NCI-H2227 (cell line): ENCODE data around the gene PDK3.

ENCODE experiments used
- DNase-seq: peaks from one replicate; lab custom pipeline; 2025; ENCODE audit not compliant: unreplicated experiment; lab: John Stamatoyannopoulos, UW

The PDK3 gene

DNA sequence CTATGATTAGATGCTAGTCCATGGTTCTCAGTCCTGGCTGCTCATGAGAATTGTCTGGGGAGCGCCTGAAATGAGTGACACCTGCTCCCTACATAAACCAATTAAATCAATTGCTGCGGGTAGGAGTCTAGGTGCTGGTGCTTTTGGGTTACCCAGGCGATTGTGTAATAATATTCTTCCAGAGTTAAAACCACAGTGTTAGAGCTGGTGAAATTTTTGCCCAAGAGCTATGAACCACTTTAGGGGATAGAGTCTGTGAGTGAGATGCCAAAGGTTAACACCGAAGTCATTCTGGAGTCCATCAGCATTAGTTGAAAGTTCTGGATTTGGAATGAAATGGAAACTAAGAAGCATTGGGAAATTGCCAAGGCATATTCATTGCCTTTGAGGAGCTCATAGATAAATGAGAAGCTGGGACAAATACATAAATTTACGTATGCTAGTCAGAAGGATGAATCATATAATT is 15.3 kb downstream of the PDK3 start:
- no peak for DNase-seq

DNA sequence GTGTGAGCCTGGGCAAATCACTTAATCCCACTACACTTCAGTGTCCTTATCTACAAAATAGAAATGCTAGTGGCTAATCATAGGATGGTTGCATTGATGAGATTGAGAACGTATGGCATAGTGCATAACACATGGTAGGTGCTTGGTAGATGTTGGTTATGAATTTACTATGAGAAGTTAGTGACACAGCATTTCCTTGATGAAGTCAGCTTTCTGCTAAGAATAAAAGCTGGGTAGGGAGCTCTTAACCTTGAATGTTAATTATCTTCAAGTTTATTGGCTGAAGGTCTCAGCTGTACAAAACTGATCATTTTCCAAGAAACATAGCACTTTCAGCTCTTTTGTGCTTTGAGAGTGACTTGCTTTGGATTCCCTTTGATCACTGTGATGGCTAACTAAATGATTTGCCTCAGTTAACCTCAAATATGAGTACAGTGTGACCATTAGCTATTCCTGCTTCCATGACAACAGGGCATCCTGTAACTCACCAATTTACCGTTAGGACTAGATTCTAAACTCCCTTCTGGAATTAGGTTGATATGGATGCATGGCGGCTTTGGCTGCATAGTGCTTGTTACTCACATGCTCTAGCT is 17.8 kb downstream of the PDK3 start:
- no peak for DNase-seq

DNA sequence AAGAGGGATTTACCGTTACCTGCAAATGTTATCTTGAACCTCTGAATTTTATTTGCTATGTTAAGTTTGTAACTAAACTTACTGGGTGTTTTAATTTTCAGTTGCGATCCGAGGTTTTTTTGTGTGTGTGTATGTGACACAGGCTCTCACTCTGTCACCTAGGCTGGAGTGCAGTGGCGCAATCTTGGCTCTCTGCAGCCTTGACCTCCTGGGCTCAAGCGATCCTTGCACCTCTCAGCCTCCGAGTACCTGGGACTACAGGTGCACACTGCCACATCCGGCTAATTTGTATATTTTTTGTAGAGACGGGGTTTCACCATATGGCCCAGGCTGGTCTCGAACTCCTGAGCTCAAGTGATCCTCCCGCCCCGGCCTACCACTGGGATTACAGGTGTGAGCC is 18.5 kb downstream of the PDK3 start:
- no peak for DNase-seq

DNA sequence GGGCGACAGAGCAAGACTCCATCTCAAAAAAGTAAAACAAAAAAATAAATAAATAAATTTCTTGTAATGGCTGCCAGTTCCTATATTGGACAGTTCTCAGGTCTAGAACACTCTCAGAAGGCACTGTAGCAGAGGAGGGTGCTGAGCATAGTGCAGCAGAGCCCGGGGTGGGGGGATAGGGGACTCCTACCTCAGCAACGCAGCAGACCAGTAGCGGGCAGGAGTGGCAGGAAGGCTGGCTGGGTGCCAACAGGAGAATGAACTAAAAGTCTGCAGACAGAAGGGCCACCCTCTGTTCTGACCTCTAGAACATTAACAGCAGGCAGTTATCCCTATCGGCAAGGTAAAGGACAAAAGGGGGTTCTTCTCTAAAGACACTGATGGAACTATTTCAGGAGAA is 20.2 kb downstream of the PDK3 start:
- peak; percentile 32 for DNase-seq

DNA sequence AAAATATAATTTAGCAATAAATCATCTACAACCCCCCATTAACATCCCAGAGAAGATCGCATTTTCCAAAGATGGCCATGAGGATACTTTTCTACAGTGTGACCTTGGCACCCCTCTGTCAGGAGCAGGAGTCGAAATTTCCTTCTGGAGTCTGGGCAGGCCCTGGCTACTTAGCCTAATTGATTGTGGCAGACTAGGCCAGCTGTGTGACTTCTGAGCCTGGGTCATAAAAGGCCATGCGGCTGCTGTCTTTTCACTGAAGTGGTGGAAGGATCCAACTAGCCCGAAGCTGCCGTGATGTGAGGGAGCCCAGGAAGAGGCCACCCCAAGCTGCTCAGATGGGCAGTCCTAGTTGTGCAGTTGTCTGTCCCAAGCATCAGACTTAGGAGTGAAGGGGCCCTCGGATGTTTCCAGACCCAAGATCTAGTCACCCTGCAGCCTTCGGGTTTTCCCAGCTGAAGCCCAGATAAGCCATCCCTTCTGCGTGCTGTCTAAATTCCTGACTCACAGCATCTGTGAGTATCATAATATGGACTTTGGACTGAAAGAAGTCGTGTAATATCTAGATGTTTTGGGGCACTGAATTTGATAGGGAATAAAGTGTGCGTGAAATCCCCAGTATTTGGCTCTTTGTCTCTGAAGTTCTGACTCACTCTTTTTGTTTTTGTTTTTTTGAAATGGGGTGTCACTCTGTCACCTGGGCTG is 21.0 kb downstream of the PDK3 start:
- DNase-seq = peak; percentile 29

DNA sequence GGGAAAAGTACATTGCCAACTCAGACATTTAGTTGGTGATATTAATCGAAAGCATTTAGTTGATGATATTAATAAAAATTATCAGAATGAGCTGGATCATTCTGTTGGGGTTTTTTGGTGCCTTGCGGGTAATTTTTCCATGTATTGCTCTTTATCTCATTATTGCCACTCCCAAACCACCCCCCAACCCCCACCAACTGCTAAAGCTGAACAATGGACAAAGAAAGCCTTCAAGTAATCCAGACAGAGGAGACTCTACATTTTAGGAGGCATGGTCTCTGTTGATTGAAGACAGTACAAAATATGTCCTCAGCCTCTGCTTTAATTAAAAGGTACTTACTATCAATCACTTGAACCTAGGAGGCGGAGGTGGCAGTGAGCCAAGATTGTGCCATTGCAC is 22.5 kb downstream of the PDK3 start:
- no peak for DNase-seq

DNA sequence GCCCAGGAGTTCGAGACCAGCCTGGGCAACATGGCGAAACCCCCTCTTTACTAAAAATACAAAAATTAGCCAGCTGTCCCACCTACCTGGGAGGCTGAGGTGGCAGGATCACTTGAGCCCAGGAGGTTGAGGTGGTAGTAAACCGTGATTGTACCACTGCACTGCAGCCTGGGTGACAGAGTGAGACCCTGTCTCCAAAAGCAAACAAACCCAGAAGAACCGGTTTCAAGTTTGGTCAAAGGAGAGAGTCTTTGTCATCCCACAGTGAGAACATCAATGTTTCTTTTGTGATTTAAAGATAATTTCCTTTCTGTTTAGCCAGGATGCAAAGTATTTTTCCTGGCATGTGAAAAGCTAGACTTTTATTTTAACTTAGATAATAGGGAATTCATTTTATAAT is 26.7 kb downstream of the PDK3 start:
- DNase-seq = no peak

DNA sequence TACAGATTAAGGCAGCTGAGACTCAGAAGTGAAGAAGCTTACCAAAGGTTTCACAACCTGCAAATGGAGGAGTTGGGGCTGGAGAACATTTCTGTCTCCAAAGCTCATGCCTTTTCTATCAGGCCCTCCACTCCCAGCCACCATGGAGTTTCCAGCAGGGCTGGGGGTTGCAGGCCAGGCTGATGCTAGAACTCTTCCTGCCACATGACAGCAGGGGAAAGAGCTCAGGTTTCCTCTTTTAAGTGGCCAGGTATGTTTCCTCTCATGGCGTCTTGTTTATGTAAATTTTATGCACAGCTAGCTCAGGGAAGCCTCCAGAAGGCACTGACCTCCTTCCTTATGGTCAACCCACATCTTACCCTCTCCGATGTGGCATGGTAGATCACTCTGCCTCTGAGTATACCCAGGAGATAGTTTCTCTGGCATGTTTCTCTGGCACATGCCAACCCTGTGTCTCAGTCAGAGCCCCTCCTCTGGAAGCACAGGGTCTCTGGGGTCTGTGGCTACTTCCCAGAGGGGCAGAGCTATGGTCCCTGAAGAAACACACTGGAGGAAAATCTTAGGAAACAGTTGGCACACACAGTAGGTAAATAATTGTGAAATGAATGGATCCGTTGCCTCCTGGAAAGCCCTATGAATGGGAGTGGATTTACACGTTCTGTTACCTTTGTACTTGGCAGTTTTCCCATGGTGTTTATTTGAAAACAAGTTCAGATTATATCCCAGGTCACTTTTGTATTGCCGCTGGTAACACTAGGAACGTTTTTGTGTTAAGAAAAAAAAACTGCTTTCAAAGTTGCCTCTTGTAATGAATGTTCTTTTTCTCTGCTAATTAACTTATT is 28.9 kb downstream of the PDK3 start:
- DNase-seq = no peak

DNA sequence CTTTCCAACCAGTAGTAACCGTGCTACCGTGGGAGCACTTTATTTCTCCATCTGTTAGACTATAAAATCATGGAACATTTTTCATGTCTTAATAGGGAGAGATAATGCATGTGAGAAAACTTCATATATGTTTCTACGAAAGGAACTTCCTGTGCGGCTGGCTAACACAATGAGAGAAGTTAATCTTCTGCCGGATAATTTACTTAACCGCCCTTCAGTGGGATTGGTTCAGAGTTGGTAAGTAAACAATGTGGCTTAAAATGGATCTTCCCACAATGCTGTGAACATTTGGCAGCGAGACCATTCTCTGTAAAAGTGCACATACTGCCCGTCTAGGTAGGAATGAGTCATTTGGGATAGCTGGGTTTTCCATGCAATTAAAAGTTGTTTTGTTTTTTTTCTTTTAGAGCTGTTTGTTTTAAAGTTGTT is 29.6 kb downstream of the PDK3 start:
- no peak for DNase-seq

DNA sequence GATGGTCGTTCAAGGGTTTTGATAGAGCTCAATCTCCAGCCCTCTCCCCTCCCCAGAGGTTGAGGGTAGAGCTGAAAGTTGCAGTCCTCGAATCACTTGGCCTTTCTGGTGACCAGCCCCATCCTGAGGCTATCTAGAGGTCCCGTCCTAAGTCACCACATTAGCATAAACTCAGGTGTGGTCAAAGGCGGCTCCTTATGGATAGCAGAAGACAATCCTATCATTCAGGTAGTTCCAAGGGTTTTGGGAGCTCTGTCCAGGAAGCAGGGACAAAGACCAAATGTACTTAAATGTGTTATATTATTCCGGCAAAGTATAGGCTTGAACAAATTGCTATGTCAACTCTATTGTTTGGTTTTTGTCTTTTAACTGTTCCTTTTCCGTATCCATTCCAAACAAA is 30.6 kb downstream of the PDK3 start:
- no peak for DNase-seq

DNA sequence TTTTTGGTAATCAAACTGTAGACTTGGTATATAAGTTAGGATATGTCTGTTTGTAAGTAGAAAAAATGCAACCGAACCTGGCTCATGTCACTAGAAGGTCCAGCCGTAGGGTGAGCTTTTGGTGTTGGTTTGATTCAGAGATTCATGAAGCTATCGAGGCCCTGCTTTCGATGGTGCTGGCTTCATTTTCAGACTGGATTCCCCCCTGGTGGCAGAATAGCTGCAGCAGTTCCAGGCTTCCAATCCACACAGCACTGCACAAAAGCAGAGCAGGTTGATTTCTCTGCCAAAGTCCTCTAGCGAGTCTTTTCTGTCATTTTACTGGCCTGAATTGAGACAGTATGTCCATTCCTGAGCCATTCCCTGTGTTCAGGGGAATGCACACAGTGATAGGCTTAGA is 33.1 kb downstream of the PDK3 start:
- DNase-seq = peak; percentile 24

DNA sequence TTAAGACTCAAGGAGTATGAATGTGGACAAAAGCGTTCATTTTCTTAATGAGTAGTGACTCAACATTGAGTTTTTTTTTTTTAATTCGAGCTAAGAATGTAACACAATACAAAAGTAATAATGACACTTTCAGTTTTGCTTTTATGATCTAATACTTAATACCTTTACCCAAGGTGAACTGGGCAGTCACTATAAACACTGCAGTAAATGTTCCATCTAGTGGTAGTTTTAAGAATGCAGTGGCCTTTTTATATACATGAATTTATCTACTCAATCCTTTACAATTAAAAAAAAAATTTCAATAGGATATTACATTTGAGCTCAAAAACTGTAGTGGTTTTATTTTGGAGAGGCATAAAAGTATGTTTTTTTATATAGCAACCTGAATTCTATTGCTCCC is 33.9 kb downstream of the PDK3 start:
- DNase-seq = peak; percentile 18

DNA sequence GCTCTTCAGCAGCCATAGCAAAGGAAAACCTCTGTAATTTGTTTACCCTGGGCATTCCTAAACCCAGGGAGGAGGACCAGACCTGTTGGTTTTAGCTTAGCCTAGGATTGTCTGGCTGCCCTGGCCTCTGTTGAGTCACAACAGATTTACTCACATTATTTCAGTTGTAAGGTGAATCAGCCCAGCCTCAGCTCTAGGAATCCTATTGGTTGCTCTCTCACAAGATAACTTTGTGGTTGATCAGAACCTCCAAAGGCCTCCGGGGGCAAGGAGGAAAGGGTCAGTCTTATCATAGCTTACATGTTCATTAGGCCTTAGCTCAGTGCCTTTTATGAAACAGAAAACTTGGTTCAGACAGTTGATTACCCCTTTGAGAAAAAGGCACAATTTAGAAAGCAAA is 41.0 kb downstream of the PDK3 start:
- DNase-seq = no peak

DNA sequence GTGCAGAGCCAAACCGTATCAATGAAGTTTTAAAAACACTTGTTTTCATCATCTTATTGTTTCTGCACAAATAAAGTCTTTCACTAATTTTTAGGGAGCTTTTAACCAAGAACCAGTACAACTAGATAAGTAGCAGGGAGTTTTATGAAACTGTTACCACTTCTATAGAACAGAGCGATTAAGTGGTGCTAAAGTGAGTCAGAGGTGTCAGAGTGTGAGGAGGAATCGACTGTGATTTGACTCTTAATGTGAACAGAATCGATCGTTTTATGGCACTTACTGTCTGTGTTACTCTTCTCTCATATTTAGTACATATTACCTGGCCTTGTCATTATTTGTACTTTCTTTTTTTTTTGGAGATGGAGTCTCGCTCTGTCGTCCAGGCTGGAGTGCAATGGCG is 43.3 kb downstream of the PDK3 start:
- no peak for DNase-seq

DNA sequence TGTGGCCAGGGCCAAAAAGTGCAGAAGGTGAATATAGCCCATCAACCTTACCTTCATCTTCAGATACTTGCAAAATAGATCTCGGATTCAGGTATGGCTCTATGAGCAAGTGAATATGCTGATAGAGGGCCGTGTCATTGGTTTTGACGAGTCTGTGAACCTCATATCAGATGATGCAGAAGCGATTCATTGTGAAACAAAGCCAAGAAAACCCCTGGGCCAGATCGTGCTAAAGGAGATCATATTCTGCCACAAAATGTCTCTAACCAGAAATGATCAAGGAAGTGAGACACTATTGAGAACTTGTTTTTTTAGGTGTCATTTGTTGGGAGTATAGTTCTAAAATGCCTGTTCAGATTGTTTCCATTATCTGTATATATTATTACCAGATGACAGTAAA is 48.3 kb downstream of the PDK3 start:
- DNase-seq = no peak

DNA sequence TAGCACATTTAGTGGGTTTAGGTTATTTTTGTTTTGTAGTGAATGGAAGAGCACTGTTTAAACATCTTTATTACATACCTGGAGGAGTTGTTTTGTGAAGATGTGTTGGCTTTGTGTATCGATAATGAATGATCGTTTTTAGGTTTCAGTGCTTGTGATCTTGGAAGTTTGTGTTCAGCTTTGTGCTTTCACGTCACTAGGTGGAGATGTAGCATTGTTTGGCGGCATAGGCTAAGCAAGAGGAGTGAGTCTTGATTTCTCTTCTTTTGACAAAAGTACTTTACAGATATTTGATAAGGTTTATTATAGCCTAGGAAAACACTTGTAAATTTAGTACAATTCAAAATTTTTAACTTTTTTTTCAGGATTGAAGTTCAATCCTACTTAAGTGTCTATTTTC is 50.4 kb downstream of the PDK3 start:
- DNase-seq = peak; percentile 35

DNA sequence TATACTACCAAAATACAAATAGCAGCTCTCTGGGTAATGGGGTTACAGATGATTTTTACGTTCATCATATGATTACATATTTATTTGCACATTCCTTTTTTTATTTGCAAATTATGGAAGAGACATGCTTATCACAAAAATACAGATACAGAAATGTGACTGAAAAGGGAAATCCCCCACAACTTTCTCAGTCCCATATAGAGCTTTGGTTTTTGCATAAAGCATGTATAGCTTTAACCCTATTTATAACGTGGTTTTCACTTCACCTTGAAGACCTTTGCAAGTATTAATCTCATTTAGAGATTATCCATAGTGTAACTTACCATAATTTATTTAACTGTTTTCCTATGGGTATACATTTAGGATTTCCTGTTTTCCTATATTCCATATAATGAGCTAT is 55.4 kb downstream of the PDK3 start:
- DNase-seq = no peak

DNA sequence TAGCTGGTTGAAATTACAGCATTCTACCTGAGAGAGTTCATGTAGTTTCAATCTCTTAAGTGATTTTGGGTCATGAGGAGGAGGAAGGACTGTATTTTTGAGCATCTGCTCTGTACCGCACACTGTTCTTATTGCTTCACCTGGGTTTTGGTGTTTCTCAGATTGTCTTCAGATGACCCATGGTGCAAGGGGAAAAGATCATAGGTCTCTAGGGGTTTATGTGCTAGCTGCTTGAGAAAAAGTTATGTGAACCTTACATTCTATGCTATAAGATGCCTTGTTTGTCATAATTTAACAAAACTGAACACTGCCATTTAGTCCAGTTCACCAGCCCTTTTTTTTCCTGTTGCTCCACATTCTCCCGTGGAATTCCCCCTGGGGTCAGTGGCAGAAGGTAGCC is 60.4 kb downstream of the PDK3 start:
- DNase-seq = no peak

DNA sequence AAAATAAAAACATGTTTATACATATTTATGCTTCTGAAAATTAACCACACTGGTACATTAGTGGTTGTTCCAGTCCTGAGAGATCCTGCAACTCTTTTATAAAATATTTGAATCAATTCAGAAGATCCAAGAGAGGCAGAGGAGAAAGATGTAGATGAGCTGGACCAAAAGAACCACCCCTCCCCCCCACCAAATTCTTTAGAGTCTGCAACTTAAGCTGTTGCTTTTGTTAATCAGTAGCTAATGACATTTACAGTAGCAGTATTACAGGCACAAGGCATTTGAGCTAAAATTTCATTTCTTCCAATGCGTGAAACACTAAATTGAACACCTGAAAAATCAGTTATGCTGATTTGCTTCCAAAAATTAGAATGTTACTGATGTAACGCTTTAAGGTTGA is 61.5 kb downstream of the PDK3 start:
- DNase-seq = no peak

DNA sequence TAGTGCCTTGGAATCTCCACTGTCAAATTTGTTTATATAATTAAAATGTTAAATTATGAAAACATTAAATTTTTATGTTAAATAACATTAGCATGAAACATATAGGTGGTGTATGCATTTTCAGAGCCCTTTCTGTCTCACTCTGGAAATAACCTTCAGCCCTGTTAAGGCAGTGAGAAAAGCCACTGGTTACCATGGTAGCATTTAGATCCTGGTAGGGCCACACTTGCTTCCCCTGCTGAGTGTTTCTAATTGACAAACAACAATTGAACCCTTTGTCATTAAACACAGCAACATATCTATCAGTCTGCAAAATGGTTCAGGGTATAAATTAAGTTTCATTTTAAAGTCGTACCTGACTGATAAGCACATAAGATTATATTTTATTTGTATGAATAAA is 63.5 kb downstream of the PDK3 start:
- no peak for DNase-seq

DNA sequence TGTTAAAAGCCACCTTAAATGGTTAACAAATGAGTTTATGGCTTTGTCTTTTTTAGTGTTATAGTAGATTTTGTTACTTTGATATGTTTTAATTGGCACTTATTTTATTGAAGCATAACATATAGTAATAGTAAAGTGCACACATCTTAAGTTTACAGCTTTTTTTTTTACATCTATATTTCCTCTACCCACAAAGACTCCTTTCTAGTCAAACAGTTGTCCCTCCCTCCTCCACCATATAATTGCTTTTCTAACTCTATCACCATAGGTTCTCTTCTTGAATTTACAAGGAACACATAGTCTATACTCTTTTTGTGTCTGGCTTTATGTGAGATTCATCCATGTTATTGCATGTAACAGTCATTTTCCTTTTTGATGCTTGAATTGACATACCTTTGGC is 71.5 kb downstream of the PDK3 start:
- DNase-seq = no peak

DNA sequence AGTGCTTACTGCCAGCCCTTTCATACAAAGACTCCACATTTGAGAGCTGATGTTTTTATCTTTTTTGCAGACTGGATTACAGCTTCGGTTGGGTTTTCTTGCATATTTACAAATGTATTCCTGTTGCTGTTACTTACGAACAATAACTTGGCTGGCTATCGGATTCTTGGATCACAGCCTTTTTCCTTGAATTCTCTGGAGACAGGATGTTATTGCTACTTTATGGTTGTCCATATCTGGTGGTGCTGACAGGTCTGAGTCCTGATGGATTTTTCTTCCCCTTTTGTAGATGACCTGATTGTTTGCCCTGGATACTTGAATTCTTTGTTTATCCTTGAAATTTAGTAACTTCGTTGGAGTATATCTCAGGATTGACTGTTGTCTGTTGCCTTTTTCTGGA is 77.7 kb downstream of the PDK3 start:
- no peak for DNase-seq
